Measurements from ENCODE around the gene IFT43. TPM values are rescaled to one million over a fixed set of nuclear protein-coding genes. Genes with fewer than 3 reads are reported as not detected.
"Not testable (repeated sequence)": the region's sequence is repeated elsewhere in the genome, so short reads cannot be mapped to it uniquely, and the experiment has no call there.

Gene IFT43
- total RNA-seq, 1 donor, result 9.2 TPM

GRCh38 chr14:76009627-76010026 is 24.1 kb downstream of the IFT43 start:
- not testable (repeated sequence) for DNase-seq (ENCODE audit: low read depth in 2 of 3, low spot score in 2 of 3)

- DNase-seq (ENCODE audit: low read depth in 2 of 3, low spot score in 2 of 3), result no peak
Observed at GRCh38 chr14:76011930-76012329, 26.4 kb downstream of the IFT43 start.

- no peak for DNase-seq (ENCODE audit: low read depth in 2 of 3, low spot score in 2 of 3)
Observed at GRCh38 chr14:76012354-76012753, 26.8 kb downstream of the IFT43 start.

GRCh38 chr14:76015191-76015590 is 29.6 kb downstream of the IFT43 start:
- DNase-seq (ENCODE audit: low read depth in 2 of 3, low spot score in 2 of 3), result no peak

- no peak for DNase-seq (ENCODE audit: low read depth in 2 of 3, low spot score in 2 of 3)
Observed at GRCh38 chr14:76015668-76016067, 30.1 kb downstream of the IFT43 start.

- DNase-seq (ENCODE audit: low read depth in 2 of 3, low spot score in 2 of 3), result peak in 1 of 3 donors; percentile 4
Observed at GRCh38 chr14:76019676-76020075, 34.1 kb downstream of the IFT43 start.

- DNase-seq (ENCODE audit: low read depth in 2 of 3, low spot score in 2 of 3), result no peak
Observed at GRCh38 chr14:76022991-76023390, 37.4 kb downstream of the IFT43 start.

GRCh38 chr14:76023757-76024156 is 38.2 kb downstream of the IFT43 start:
- DNase-seq (ENCODE audit: low read depth in 2 of 3, low spot score in 2 of 3), result no peak

GRCh38 chr14:76024211-76024907 is 38.8 kb downstream of the IFT43 start:
- no peak for DNase-seq (ENCODE audit: low read depth in 2 of 3, low spot score in 2 of 3)

- no peak for DNase-seq (ENCODE audit: low read depth in 2 of 3, low spot score in 2 of 3)
Observed at GRCh38 chr14:76034566-76034965, 49.0 kb downstream of the IFT43 start.

- DNase-seq (ENCODE audit: low read depth in 2 of 3, low spot score in 2 of 3), result no peak
Observed at GRCh38 chr14:76040704-76041103, 55.1 kb downstream of the IFT43 start.

- DNase-seq (ENCODE audit: low read depth in 2 of 3, low spot score in 2 of 3), result no peak
Observed at GRCh38 chr14:76045773-76046172, 60.2 kb downstream of the IFT43 start.

- no peak for DNase-seq (ENCODE audit: low read depth in 2 of 3, low spot score in 2 of 3)
Observed at GRCh38 chr14:76050250-76050649, 64.7 kb downstream of the IFT43 start.

GRCh38 chr14:76050797-76051392 is 65.3 kb downstream of the IFT43 start:
- DNase-seq (ENCODE audit: low read depth in 2 of 3, low spot score in 2 of 3), result peak; percentile 23 to 79 (median 38)

GRCh38 chr14:76051717-76052465 is 66.3 kb downstream of the IFT43 start:
- no peak for DNase-seq (ENCODE audit: low read depth in 2 of 3, low spot score in 2 of 3)

- no peak for DNase-seq (ENCODE audit: low read depth in 2 of 3, low spot score in 2 of 3)
Observed at GRCh38 chr14:76053572-76054355, 68.2 kb downstream of the IFT43 start.

GRCh38 chr14:76055330-76055729 is 69.8 kb downstream of the IFT43 start:
- DNase-seq (ENCODE audit: low read depth in 2 of 3, low spot score in 2 of 3), result no peak

GRCh38 chr14:76056128-76056527 is 70.6 kb downstream of the IFT43 start:
- peak in 1 of 3 donors; percentile 6 for DNase-seq (ENCODE audit: low read depth in 2 of 3, low spot score in 2 of 3)

- DNase-seq (ENCODE audit: low read depth in 2 of 3, low spot score in 2 of 3), result no peak
Observed at GRCh38 chr14:76057914-76058313, 72.4 kb downstream of the IFT43 start.

- DNase-seq (ENCODE audit: low read depth in 2 of 3, low spot score in 2 of 3), result no peak
Observed at GRCh38 chr14:76063327-76063726, 77.8 kb downstream of the IFT43 start.

GRCh38 chr14:76065519-76065918 is 80.0 kb downstream of the IFT43 start:
- no peak for DNase-seq (ENCODE audit: low read depth in 2 of 3, low spot score in 2 of 3)

Measured in hematopoietic multipotent progenitor cell (in vitro differentiated cells).